HG03064 (cell line): ENCODE data around the gene TKFC.
A peak's percentile ranks its signal among the peaks of the same experiment; 100 is the strongest.

Source experiments
- ATAC-seq: cut with Tn5 transposase; IDR thresholded peaks from one replicate; pipeline ENCODE4 v1.9.1; 2021; ENCODE audit warnings: low read depth; ENCODE audit not compliant: unreplicated experiment

TKFC gene

DNA sequence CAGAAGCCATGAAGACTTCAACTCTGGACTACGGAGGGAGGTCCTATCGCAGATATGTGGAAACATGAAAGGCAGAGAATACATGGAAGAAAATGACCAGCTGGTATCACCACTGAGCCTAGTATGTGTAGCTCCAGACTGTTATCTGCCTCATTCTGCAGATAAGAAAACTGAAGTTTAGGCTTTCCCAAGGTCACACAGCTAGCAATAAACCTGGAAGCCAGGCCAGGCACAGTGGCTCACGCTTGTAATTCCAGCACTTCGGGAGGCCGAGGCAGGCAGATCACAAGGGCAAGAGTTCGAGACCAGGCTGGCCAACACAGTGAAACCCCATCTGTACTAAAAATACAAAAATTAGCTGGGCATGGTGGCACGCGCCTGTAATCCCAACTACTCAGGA lies 22.3 kb upstream of the TKFC start:
- no peak for ATAC-seq

DNA sequence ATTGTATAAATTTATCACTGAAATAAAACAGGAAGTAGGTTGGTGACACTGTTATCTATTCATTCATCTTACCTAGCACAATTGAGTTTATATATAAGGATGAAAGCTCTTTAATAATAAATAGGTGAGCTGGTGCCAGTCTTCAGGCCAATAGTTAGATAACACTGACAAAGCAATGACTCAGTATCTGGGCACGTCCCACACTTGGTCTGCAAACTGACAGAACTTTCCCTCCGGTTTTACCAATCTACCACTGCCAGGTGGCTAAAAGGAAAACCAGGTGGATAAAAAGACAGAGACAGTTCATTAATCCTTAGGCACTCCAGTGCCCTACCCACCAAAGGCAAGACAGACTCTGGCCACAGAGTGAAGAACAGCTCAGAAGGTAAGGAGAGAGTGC lies 17.8 kb upstream of the TKFC start:
- ATAC-seq: no peak

DNA sequence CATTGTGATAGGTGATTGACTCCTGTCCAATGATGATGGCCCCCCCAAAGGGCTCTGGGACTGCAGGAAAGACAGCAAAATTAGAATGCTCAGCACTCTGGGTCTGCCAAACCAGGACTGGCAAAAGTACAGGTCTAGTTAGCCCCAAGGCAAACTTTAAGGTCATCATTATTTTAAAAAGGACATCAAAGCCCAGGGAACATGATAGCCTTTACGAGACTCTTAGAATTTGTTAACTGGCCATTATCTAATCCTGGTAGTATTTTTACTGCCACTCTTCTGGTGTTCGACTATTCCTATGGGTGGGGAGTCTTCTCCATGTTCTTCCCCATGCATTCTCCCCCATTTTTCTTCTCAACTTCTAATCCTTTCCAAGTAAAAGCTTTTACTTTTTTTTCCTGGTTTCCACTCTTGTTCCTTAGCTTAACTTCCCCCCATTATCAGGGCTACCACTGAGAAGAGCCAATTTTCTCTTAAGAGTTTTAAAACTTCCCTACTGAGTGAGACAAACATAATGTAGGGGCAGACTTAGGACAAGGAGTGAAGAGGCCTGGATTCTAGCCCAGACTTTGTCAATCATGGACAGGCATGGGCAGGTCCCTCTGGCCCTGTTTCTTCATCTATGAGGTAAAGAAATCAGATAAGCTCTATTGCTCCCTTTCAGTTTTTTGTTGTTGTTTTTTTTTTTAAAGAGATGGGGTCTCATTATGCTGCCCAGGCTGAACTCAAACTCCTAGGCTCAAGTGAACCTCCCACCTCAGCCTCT lies 7.2 kb upstream of the TKFC start:
- no peak for ATAC-seq

GRCh38 chr11:61327669-61328071 lies 5.4 kb upstream of the TKFC start:
- ATAC-seq: no peak

DNA sequence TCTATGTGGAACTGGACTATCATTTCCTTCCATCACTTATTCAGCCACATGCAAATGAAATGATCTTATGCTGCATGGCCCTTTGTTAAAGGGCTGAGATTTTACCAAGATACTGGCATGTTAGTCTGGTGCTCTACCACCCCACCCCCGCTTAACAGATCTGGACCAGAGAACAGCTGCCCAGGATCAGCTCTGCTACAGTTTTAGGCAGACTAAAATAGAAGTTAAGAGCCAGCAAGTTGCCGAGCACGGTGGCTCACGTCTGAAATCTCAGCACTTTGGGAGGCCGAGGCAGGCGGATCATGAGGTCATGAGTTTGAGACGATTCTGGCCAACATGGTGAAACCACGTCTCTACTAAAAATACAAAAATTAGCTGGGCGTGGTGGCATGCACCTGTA lies 4.7 kb upstream of the TKFC start:
- no peak for ATAC-seq

- ATAC-seq: no peak
Observed at GRCh38 chr11:61329871-61330270, 3.2 kb upstream of the TKFC start.

DNA sequence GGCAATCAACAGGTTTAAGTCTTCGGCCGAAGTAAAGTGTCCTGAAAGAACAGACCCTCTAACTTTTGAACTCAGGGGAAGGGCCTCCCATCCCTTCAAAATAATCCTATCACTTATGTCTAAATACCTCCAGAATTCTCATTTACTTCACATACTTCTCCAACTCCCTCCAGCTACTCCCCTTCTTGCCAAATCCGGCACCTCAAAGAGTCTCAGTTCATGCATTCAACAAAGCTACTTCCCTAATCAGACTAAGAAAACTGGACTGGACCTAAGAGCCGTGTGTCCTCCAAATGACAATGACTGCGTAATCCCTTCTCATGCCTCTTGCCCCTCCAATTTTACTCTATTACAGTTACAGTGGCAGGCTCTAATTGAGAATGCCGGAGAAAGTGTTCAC lies 1.4 kb upstream of the TKFC start:
- ATAC-seq: no peak

DNA sequence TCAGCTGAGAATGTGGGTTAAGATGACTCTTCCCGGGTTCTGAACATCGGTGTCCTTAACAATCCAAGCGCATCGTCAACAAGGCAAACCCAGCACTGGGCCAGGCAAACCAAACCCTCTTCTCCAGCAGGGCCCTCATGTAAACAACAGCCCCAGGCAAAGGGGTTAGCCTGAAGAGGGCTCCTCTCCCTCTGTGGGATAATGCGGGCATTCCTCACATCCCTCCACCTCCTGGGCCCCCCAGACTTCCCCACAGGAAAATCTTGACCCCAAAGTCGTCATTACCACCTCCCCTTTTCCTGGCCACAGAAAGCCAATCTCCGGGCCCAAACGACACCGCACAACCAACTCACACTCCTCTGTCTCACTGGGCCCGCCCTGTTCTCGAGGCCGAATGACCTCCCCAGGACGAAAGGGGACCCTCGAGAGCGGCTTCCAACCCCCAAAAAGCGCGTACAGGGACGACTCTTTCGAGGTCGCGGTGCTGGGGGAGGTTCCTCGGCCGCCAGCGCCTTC lies 689 bp upstream of the TKFC start:
- peak; percentile 9 for ATAC-seq

GRCh38 chr11:61333550-61334433 lies 764 bp downstream of the TKFC start:
- ATAC-seq: no peak

DNA sequence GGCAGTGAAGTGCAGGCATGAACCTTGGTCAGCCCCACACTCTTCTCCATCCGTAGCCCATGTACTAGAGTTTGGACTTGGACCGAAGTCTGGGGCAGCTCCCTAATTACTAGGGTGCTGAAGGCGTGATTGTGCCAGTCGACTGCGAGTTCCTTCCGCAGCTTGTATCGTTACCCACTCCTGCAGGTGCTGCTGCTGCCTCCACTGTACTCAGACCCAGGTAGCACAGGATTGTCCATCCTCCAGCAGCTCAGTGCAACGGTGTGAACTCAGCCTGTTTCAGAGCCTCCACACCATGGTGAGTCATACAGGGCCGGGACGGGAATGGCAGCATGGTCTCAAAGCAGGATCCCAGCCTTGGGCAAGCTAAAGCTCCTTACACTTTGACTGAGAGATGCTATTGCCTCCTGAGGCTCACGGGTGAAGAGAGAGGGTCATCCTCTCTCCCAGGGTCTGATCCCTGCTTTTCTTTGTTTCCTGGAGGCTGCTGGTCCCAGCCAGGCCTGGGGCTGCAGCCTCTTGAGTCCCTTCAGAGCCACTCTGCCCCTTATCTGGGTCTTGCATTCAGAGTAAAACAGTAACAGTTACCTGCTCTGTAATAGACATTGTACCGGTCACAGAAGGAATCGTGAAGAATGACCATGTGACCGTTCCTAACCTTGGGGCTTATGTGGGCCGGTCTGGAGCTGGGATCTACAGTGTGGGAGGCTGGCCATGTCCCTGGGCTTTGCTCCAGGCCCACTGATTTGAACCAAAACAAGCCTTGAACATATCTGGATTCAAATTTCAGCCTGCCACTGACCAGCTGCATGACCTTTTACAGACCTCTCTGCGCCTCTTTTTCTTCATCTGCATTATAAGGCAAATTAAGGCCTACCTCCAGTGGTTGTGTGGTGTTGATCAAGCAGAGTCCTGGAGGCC lies 1.7 kb downstream of the TKFC start:
- ATAC-seq: no peak

DNA sequence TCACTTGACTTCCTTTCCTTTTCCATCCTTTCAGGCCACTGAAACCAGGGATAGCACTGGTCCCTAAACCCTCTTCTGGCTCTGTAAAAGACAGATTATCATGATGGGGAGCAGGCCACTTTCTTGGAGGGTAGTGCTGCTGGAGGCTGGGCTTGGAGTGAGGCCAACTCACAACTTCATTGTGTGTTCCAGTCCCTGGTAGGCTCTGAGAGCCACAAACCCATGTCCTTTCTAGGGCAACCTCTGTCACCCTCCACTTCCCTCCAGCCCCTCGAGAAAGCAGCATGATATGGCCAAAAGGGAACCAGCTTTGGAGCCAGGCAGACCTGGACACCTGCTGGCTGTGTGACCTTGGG lies 2.3 kb downstream of the TKFC start:
- no peak for ATAC-seq

DNA sequence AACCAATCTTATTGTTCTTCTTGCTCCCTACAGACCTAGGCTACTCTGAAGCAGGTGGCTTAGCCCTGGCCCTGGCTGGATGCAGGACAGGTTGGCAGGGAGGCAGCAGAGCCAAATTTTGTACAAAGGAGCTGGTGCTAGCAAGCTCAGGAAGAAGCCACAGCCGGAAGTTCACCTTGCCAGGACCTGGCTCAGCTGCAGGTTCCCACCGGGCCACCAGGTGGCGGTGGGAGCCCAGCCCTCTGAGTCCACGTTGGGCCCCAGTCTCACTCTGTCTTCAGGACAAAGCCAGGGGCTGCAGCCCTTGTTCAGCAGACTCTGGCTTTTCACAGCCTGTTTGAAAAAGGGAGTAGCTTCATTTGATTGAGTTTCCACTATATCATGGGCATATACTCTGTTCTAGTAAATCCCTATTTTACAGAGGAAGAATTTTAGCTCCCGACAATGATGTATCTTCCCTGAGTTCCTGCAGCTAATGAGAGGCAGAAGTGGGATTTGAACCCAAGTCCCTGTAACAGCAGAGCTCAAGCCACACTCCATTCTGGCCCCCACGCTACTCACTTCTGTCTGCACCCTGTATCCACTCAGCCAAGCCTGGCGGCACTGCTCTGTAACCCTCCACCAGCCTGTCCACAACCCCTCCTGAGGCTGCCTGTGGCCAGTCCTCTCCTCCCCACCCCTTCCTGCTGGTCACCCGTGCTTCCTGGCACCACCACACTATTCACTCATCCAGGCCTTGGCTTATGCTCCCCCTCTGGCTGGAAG lies 3.3 kb downstream of the TKFC start:
- ATAC-seq: no peak

GRCh38 chr11:61337706-61338470 lies 4.9 kb downstream of the TKFC start:
- ATAC-seq: no peak

GRCh38 chr11:61338783-61339489 lies 5.9 kb downstream of the TKFC start:
- ATAC-seq: no peak

DNA sequence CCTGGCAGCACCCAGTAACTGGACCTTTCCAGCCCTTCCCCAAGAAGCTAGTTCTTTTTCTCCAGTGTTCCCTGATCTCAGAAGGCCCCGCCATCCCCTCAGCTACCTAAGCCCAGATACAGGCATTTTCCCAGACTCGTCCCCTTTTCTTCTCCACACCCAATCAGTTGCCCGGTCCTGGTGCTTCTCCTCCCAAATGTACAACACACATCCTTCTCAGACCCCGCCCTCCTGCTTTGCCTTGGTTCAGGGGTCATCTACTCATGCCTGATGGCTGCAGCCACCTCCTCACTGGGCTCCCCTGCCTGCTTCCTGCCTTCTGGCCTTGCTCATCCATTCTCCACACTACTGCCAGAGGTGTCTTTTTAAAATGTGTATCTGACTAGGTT lies 6.5 kb downstream of the TKFC start:
- ATAC-seq: no peak

DNA sequence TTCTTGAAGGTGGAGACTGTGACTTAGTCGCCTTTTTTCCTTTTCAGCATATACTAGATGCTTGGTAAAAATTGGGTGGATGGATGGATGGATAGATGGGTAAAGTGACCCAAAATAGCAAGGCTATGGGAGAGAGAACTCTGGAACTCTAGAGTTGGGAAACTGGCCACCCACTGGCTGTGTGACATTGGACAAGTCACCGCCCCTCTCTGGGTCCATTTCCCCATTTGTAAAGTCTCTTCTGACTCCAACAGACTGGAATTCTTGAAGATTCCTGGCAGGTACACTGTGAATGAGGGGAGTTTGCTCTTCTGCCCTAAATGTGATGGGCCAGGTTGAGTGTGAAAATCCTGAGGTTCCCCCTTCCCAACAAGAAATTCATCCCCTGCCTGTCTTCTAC lies 8.0 kb downstream of the TKFC start:
- ATAC-seq: no peak

GRCh38 chr11:61341706-61342105 lies 8.7 kb downstream of the TKFC start:
- no peak for ATAC-seq

GRCh38 chr11:61342207-61342803 lies 9.3 kb downstream of the TKFC start:
- no peak for ATAC-seq
